HG02840 (cell line): Measurements from ENCODE around the gene TARS1.

Experiments used
- ATAC-seq: cut with Tn5 transposase; IDR thresholded peaks from one replicate; pipeline ENCODE4 v1.9.1; 2021; ENCODE audit warnings: mild to moderate bottlenecking, moderate library complexity, moderate number of reproducible peaks; ENCODE audit not compliant: unreplicated experiment, low FRiP score

The TARS1 gene

GRCh38 chr5:33440482-33441240 lies at the start of gene TARS1:
TARS1 (plus strand) TSS chr5:33440965; CDS start chr5:33441087, 122 bp downstream.
- ATAC-seq = peak; percentile 96

DNA sequence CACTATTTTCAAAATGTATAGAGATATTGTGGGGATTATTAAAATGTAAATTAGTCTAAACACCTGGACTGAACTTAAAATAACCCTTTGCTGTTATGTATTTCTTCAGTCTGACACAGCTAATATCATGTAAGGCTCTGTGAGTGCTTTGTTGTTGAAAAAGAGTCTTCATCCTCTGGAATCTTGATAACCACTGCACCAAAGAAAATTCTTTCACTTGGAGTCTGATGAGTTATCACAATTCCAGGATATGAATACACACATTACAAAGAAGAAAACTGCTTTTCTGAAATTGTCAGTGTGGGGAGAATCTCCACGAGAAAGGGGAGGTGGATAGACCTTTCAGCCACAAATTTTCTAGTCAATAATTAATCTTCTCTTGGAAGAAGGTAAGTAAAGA lies 42.3 kb upstream of the TARS1 start:
- no peak for ATAC-seq

DNA sequence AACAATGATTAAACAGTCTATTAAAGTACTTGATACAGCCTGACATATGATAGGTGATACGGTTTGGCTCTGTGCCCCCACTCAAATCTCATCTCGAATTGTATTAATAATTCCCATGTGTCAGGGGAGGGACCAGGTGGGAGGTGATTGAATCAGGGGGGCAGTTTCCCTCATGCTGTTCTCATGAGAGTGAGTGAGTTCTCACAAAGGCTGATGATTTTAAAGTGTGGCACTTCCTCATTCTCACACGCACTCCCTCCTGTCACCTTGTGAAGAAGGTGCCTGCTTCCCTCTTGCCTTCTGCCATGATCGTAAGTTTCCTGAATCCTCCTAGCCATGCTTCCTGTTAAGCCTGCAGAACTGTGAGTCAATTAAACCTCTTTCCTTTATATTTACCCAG lies 40.1 kb upstream of the TARS1 start:
- no peak for ATAC-seq

- ATAC-seq = no peak
These were observed 39.0 kb upstream of the TARS1 start for GRCh38 chr5:33401482-33402390.

DNA sequence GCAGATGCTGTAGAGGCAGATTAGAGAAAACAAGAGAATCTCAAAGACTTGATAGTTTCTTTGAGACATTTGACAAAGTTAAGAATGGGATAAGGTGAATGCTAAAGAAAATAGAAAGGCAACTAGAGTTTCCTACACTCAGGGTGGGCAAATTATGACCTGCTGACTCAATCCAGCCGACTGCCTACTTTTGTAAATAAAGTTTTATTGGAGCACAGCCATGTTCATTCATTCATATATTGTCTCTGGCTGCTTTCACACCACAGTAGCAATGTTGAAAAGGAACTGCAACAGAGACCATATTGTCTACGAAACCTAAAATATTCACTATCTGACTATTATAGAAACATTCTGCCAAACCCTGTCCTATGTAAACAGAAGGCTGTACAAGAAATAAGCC lies 37.6 kb upstream of the TARS1 start:
- no peak for ATAC-seq

GRCh38 chr5:33408816-33409215 lies 31.9 kb upstream of the TARS1 start:
- no peak for ATAC-seq

- ATAC-seq = no peak
These were observed 31.2 kb upstream of the TARS1 start for GRCh38 chr5:33409435-33410170.

GRCh38 chr5:33410221-33410620 lies 30.5 kb upstream of the TARS1 start:
- ATAC-seq = no peak

DNA sequence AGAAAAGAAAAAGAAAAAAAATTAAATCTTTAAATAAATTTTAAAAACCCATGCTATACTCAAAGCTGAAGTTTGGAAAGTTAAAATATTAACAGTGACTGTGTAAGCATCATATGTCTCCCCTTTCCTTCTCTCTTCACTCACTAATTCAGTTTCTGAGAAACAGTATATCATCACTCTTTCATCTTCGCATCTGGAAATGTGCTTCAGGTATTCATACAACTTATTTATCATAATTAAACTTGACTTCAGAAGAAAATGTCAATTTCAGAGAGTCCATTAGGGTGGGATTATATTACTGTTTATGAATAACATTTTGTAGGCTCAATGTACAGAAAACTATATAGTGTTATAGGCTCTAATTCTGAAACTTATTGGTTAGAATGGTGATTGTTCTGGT lies 29.3 kb upstream of the TARS1 start:
- ATAC-seq = no peak

DNA sequence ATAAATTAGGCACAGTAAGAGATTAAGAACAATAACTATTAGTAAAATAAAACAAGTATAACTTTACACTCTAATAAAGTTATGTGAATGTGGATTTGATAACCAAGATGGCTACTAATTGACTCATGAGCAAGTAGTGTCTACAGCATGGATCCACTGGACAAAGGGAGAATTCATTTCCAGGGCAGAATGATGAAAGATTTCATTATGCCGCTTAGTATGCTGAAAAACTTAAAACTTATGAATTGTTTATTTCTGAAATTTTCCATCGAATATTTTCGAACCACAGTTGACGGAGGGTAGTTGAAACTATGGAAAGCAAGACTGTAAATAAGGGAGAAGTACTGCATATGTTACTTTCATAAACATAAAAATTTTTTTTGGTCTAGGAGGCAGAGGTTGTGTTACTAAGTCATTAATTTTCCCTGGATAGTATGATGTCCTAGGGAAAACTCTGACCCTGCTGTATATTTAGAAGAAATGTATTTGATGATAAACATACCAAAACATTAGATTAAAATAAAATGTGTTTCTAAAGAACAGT lies 24.9 kb upstream of the TARS1 start:
- ATAC-seq = no peak

DNA sequence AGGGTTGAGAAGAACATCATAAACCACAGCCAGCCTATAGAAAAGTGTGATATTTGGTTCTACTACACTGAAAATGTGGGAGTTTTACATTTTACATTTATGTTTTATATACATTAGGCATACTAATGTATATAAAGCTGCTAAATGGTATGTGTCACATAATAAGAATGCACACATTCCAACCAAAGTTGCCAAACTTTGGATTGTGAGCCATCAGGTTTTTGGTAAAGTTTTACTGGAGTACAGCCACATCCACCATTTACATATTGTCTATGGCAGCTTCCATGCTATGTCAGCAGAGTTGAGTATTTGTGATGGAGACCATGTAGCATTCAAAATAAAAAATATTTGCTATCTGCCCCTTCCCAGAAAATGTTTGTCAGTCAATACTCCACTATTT lies 23.1 kb upstream of the TARS1 start:
- ATAC-seq = no peak

GRCh38 chr5:33420946-33421345 lies 19.8 kb upstream of the TARS1 start:
- ATAC-seq = no peak

DNA sequence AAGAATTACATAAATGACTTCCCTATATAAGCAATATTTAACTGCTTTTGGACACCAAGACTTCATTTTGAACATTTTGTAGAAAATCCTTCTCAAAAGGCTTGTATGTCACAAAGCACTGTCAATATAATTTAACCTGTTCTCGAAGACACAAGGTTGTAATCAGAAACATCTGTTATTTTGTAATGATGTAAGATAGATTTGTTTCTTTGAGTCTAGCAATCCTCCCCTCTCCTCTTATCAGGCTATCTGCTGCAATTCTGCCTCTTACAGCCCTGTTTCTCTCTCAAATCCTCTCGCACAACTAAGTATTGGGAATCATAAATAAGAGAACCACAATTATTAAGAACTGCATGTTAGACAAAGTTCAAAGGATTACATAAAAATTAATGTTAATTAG lies 18.6 kb upstream of the TARS1 start:
- ATAC-seq = no peak

DNA sequence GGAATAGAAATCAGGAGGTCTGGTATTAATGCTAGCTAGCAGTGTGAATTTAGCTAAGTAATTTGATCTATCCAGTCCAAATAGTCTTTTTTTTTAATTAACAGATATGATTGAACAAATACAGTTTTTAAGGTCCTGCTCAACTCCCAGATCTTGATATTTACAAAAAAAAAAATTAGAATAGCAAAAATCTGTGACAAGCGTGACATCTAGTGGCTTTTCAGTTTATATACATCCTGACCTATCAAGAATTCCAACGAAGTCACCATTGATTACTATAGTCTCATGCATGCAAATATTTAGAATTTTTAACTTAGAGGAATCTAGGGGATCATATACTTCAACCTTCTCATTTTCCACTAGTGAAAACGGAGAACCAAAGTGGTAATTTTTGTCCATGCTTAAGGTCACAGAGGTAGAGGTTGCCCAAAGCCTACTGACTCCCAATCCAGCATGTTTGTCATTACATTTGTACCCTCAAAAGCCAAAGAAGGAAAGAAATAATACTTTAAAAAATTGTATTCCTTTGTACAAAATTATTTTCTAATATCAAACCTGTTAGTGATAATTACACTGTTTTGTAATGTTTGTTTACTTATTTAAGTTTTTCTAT lies 17.6 kb upstream of the TARS1 start:
- ATAC-seq = no peak

DNA sequence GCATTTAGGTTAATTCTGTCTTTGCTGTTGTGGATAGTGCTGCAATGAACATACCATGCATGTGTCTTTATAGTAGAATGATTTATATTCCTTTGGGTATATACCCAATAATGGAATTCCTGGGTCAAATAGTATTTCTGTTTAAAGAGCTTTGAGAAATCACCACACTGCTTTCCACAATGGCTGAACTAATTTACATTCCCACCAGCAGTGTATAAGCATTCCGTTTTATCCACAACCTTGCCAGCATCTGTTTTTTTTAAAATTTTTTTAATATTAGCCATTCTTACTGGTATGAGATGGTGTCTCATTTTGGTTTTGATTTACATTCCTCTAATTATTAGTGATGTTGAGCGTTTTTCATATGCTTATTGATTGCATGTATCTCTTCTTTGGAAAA lies 15.5 kb upstream of the TARS1 start:
- no peak for ATAC-seq

DNA sequence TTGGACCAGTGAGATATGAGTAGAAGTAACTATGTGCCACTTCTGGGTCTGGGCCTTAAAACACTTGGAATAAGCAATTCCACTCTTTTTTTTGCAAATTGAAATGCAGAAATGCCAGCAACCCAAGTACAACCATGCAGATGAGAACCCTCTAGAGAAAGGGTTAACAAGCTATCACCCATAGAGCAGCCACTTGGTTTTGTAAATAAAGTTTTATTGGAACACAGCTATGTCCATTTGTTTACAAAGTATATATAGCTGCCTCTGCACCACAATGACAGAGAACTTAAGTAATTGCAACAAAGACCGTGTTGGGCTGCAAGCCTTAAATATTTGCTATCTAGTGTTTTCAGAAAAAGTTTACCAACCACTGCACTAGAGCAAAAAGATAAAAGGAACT lies 9.8 kb upstream of the TARS1 start:
- no peak for ATAC-seq

DNA sequence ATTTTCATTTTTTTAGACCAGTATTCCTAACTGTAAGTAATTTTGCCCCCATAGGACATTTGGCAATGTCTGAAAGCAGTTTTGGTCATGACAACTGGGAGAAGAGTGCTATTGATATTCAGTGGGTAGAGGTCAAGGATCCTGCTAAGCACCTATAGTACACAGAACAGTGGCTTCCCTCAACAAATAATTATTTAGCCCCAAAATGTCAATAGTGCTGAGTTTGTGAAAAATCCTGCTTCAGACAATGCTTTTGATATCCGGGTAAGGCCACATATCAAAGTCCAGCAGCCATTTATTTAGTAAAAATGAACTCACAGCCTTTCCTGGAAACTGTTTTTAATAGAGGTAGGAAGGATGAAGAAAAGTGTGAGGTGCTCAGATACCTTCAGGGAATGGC lies 8.1 kb upstream of the TARS1 start:
- ATAC-seq = no peak

DNA sequence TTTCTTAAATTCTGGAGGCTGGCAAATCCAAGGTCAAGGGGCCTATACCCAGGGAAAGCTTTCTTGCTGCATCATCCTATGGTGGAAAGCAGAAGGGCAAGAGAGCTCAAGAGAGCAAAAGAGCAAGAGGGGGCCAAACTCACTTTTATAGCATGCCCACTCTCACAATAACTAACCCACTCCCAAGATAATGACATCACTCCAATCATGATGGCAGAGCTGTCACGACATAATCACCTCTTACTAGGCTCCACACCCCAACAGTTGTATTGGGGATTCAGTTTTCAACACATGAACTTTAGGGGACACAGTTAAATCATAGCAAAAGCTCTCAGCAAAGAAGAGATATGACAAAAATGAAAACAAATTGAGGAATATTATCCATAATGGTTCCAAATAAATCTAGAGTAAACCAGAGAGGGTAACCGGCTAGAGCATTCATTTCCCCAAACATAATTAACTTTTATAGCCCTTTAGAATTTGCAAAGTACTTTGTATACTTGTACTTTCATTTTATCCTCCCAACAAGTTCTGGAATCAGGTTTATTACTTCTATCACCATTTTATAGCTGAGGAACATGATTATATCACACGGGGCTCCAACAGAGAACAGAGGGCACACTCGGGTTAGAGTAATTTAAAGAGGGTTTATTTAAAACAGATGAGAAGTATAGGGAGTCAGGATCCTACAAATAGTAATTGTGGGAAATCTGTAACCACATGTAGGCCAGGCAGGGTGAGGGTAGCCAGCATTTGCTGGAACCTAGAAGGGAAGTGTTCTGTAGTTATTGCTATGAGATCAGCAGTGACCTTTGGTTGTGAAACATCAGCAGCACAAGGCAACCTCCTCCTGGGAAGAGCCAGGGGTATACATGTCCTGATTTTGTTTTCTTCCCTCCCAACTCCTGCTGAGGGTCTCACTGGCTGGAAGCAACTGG lies 7.2 kb upstream of the TARS1 start:
- ATAC-seq = no peak

DNA sequence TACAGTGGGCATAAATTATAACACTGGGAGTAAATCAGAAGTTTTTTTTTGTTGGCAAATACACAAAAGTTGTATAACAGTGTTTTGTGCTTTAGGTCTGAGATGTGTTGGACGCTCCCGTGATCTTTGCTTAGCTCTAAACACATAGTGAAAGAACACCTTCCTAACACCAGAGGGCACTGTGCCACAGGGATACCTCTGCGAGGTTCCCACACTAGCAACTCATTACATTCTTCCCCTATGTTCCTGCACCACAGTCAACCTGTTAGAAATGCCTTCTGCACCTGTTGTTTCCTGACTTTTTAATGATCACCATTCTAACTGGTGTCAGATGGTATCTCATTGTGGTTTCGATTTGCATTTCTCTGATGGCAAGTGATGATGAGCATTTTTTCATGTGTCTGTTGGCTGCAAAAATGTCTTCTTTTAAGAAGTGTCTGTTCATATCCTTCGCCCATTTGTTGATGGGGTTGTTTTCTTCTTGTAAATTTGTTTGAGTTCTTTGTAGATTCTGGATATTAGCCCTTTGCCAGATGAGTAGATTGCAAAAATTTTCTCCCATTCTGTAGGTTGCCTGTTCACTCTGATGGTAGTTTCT lies 4.8 kb upstream of the TARS1 start:
- peak; percentile 43 for ATAC-seq
